Tibial nerve (tissue), 4 donors: ENCODE measurements around the gene PGAP6. TPM values are rescaled to one million over a fixed set of nuclear protein-coding genes. Genes with fewer than 3 reads are reported as not detected.
A peak's percentile ranks its signal among the peaks of the same experiment; 100 is the strongest.

Source experiments
- DNase-seq, 2 donors: peaks; one replicate each; pipeline ENCODE4 v3.0.0-alpha.2; 2019; ENCODE audit warnings: low spot score in 2 of 2
- H3K27ac ChIP-seq, 4 donors: fragments of 200-600 bp; sonication (generic) in 3 of 4; one replicate each; pipeline ENCODE4 v1.5.1; 2017 to 2019; ENCODE audit warnings: mild to moderate bottlenecking in 1 of 4
- H3K27me3 ChIP-seq, 2 donors: fragments of 200-600 bp; sonication (generic) in 1 of 2; one replicate each; pipeline versions ENCODE4 v1.5.1 to v1.6.0; 2017 to 2019
- H3K36me3 ChIP-seq, 3 donors: fragments of 200-600 bp; sonication (generic); one replicate each; pipeline ENCODE4 v1.5.1; 2018 to 2019
- H3K4me1 ChIP-seq, 4 donors: fragments of 200-600 bp; sonication (generic) in 3 of 4; one replicate each; pipeline ENCODE4 v1.5.1; 2017 to 2019
- H3K4me3 ChIP-seq, 4 donors: fragments of 200-600 bp; sonication (generic) in 3 of 4; one replicate each; pipeline ENCODE4 v1.5.1; 2017 to 2019; ENCODE audit warnings: mild to moderate bottlenecking in 1 of 4, moderate library complexity in 1 of 4
- H3K9me3 ChIP-seq, 4 donors: fragments of 200-600 bp; sonication (generic) in 3 of 4; one replicate each; pipeline ENCODE4 v1.5.1; 2017 to 2019
- EP300 ChIP-seq, 2 donors: sonication (generic); formaldehyde crosslinking; IDR thresholded peaks; one replicate each; pipeline ENCODE4 v1.6.1; 2017; ENCODE audit warnings: antibody characterized with exemption in 2 of 2, mild to moderate bottlenecking in 1 of 2
- POLR2A ChIP-seq, 2 donors: fragments of 450-650 bp; IDR thresholded peaks; one replicate each; pipeline ENCODE4 v1.6.1; 2017; ENCODE audit warnings: antibody characterized with exemption in 2 of 2, mild to moderate bottlenecking in 2 of 2, moderate library complexity in 2 of 2
- WGBS, 2 donors: methylation state at CpG; one replicate each; pipeline ENCODE4 v1.1.5; 2018; 5-methylcytosine and 5-hydroxymethylcytosine counted together
- total RNA-seq, 4 donors: library from RNA; depleted of rRNA; stranded (reverse); fragments of >200 nt; gene quantifications; one replicate each; pipeline ENCODE4 v1.1.0, GENCODE V29; 2016
- TF ChIP-seq, protein P1 (sequence below), 5 experiments: fragments of 200-600 bp in 3 of 5; fragments of 450-650 bp in 2 of 5; sonication (generic) in 3 of 5; IDR thresholded peaks; one replicate each; pipeline ENCODE4 v1.5.1; 2016 to 2019; ENCODE audit warnings: antibody characterized with exemption in 5 of 5, mild to moderate bottlenecking in 3 of 5, moderate library complexity in 2 of 5

Gene PGAP6
- total RNA-seq, 4 donors from 2014 or later: 22.7 to 69.3 (median 36.7) TPM

GRCh38 chr16:373848-374615 is 7.7 kb downstream of the PGAP6 start:
- H3K9me3 ChIP-seq: no peaks in the 10 kb centered on the region
- peaks cover 0 to 27% (median 12%) of the 10 kb centered on the region in 4 donors for H3K4me1 ChIP-seq
- DNase-seq: no peak
- no peak for TF ChIP-seq POLR2A (IDR thresholded peaks at IDR 0.05)
- TF ChIP-seq, protein P1, sequence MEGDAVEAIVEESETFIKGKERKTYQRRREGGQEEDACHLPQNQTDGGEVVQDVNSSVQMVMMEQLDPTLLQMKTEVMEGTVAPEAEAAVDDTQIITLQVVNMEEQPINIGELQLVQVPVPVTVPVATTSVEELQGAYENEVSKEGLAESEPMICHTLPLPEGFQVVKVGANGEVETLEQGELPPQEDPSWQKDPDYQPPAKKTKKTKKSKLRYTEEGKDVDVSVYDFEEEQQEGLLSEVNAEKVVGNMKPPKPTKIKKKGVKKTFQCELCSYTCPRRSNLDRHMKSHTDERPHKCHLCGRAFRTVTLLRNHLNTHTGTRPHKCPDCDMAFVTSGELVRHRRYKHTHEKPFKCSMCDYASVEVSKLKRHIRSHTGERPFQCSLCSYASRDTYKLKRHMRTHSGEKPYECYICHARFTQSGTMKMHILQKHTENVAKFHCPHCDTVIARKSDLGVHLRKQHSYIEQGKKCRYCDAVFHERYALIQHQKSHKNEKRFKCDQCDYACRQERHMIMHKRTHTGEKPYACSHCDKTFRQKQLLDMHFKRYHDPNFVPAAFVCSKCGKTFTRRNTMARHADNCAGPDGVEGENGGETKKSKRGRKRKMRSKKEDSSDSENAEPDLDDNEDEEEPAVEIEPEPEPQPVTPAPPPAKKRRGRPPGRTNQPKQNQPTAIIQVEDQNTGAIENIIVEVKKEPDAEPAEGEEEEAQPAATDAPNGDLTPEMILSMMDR (IDR thresholded peaks at IDR 0.05): no peak
- no peak for TF ChIP-seq EP300 (IDR thresholded peaks at IDR 0.05)
- peaks cover 0 to 72% (median 9%) of the 10 kb centered on the region in 3 donors for H3K36me3 ChIP-seq
- 89% methylated on average over 21 to 30 of the region's 44 CpGs for WGBS, 2 donors
- H3K4me3 ChIP-seq: no peak overlapping the region
- H3K27me3 ChIP-seq: no peaks in the 10 kb centered on the region
- no peak overlapping the region for H3K27ac ChIP-seq

DNA sequence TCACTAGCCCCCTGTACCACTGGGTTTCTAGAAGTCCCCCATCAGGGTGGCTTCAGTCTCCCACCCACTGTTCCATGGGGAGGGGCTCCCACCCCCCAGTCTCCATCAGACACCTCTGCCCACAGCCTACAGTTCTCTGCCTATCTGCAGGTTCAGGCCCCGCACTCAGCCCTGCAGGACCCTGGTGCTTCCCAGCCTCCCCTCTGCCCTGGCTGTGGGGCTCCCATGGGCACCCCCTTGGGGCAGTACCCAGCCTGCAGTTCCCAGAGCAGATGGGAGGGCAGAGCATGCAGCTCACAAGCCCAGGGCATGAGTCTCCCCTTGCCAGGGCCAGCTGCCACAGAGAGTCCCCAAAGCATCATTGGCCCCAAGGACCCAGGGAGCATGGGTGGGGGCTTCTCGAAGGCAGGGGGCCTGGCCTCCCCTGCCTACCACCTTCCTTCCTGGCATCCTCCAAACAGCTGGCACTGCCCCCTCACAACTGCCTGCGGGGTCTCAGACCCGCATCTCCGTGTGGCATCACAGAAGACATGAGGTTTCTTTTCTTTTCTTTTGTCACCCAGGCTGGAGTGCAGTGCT is 8.7 kb downstream of the PGAP6 start:
- H3K4me1 ChIP-seq: peaks cover 0 to 23% (median 12%) of the 10 kb centered on the region in 4 donors
- peaks cover 1 to 82% (median 16%) of the 10 kb centered on the region in 3 donors for H3K36me3 ChIP-seq
- no peaks in the 10 kb centered on the region for H3K9me3 ChIP-seq
- WGBS, 2 donors: 76 to 90% methylated on average over 5 of the region's 5 CpGs
- H3K27me3 ChIP-seq: no peaks in the 10 kb centered on the region
- no peak overlapping the region for H3K4me3 ChIP-seq
- no peak overlapping the region for H3K27ac ChIP-seq
- DNase-seq: no peak
- TF ChIP-seq, protein P1 (IDR thresholded peaks at IDR 0.05): no peak
- TF ChIP-seq EP300 (IDR thresholded peaks at IDR 0.05) (no peak), POLR2A (IDR thresholded peaks at IDR 0.05) (no peak)

- H3K9me3 ChIP-seq: no peaks in the 10 kb centered on the region
- H3K36me3 ChIP-seq: peaks cover 2 to 83% (median 21%) of the 10 kb centered on the region in 3 donors
- TF ChIP-seq POLR2A (IDR thresholded peaks at IDR 0.05) (no peak), EP300 (IDR thresholded peaks at IDR 0.05) (no peak)
- TF ChIP-seq, protein P1 (IDR thresholded peaks at IDR 0.05): no peak
- H3K4me1 ChIP-seq: peaks cover 0 to 23% (median 12%) of the 10 kb centered on the region in 4 donors
- H3K27me3 ChIP-seq: no peaks in the 10 kb centered on the region
- WGBS, 2 donors: 89 to 90% methylated on average over 13 to 15 of the region's 19 CpGs
- no peak overlapping the region for H3K4me3 ChIP-seq
- no peak overlapping the region for H3K27ac ChIP-seq
- no peak for DNase-seq
Observed at GRCh38 chr16:372302-372983, 9.3 kb downstream of the PGAP6 start.

GRCh38 chr16:371515-372301 is 10.1 kb downstream of the PGAP6 start:
- 85 to 88% methylated on average over 29 to 30 of the region's 31 CpGs for WGBS, 2 donors
- Histone ChIP-seq H3K27ac (peak overlapping the region in 1 of 4 donors; percentile 85), H3K4me1 (peaks cover 0 to 23% (median 12%) of the 10 kb centered on the region in 4 donors), H3K9me3 (no peaks in the 10 kb centered on the region), H3K36me3 (peaks cover 4 to 83% (median 21%) of the 10 kb centered on the region in 3 donors), H3K4me3 (no peak overlapping the region), H3K27me3 (no peaks in the 10 kb centered on the region)
- no peak for DNase-seq
- TF ChIP-seq POLR2A (IDR thresholded peaks at IDR 0.05): no peak
- TF ChIP-seq EP300 (IDR thresholded peaks at IDR 0.05): no peak
- TF ChIP-seq, protein P1 (IDR thresholded peaks at IDR 0.05): no peak
